Right atrium auricular region (tissue), 2 donors: ENCODE results near the gene COG3. TPM values are rescaled to one million over a fixed set of nuclear protein-coding genes. Genes with fewer than 3 reads are reported as not detected.

Source experiments
- DNase-seq: peaks from one replicate; pipeline ENCODE4 v3.0.0-alpha.2; 2019; ENCODE audit warnings: low spot score
- H3K27ac ChIP-seq, 2 donors: fragments of 200-600 bp; sonication (generic); 1 replicate in 1 of 2; 2 replicates in 1 of 2; pipeline ENCODE4 v1.5.1; 2016 to 2019
- H3K27me3 ChIP-seq, 2 donors: fragments of 200-600 bp; sonication (generic); one replicate each; pipeline versions ENCODE4 v1.5.1 to v1.6.0; 2017 to 2019
- H3K36me3 ChIP-seq: fragments of 200-600 bp; sonication (generic); one replicate; pipeline ENCODE4 v1.5.1; 2016
- H3K4me1 ChIP-seq, 2 donors: fragments of 200-600 bp; sonication (generic); one replicate each; pipeline versions ENCODE4 v1.5.1 to v1.6.0; 2017 to 2019
- H3K4me3 ChIP-seq, 2 donors: fragments of 200-600 bp; sonication (generic); 1 replicate in 1 of 2; 2 replicates in 1 of 2; pipeline ENCODE4 v1.5.1; 2017 to 2019; ENCODE audit warnings: mild to moderate bottlenecking in 1 of 2, moderate library complexity in 1 of 2
- H3K9me3 ChIP-seq, 2 donors: fragments of 200-600 bp; sonication (generic); one replicate each; pipeline ENCODE4 v1.5.1; 2019
- CTCF ChIP-seq, 2 donors: fragments of 200-600 bp; sonication (generic); IDR thresholded peaks; one replicate each; pipeline ENCODE4 v1.5.1; 2019; ENCODE audit warnings: antibody characterized with exemption in 2 of 2
- total RNA-seq, 2 donors: library from RNA; depleted of rRNA; stranded (reverse); fragments of >200 nt; gene quantifications; one replicate each; pipeline ENCODE4 v1.1.0, GENCODE V29; 2016

The COG3 gene
- total RNA-seq, 2 donors from 2014 or later, result 15.7 to 20.3 TPM

GRCh38 chr13:45538382-45538781, 73.6 kb downstream of the COG3 start:
- no peak for DNase-seq
- H3K9me3 ChIP-seq, result no peaks in the 10 kb centered on the region
- no peak overlapping the region for H3K27ac ChIP-seq
- no peaks in the 10 kb centered on the region for H3K27me3 ChIP-seq
- TF ChIP-seq CTCF (IDR thresholded peaks at IDR 0.05), result no peak
- H3K36me3 ChIP-seq, result peaks cover 26% of the 10 kb centered on the region
- H3K4me1 ChIP-seq, result no peaks in the 10 kb centered on the region
- no peak overlapping the region for H3K4me3 ChIP-seq

GRCh38 chr13:45540195-45540594, 75.5 kb downstream of the COG3 start:
- Histone ChIP-seq H3K4me1 (no peaks in the 10 kb centered on the region), H3K36me3 (peaks cover 8% of the 10 kb centered on the region), H3K27ac (no peak overlapping the region), H3K27me3 (no peaks in the 10 kb centered on the region), H3K4me3 (no peak overlapping the region), H3K9me3 (no peaks in the 10 kb centered on the region)
- DNase-seq, result no peak
- no peak for TF ChIP-seq CTCF (IDR thresholded peaks at IDR 0.05)

GRCh38 chr13:45540864-45541263, 76.1 kb downstream of the COG3 start:
- H3K27ac ChIP-seq, result no peak overlapping the region
- no peak for TF ChIP-seq CTCF (IDR thresholded peaks at IDR 0.05)
- H3K9me3 ChIP-seq, result no peaks in the 10 kb centered on the region
- H3K27me3 ChIP-seq, result no peaks in the 10 kb centered on the region
- H3K4me1 ChIP-seq, result no peaks in the 10 kb centered on the region
- peaks cover 1% of the 10 kb centered on the region for H3K36me3 ChIP-seq
- DNase-seq, result no peak
- H3K4me3 ChIP-seq, result no peak overlapping the region

- H3K36me3 ChIP-seq, result no peaks in the 10 kb centered on the region
- H3K4me3 ChIP-seq, result no peak overlapping the region
- no peaks in the 10 kb centered on the region for H3K4me1 ChIP-seq
- no peak for TF ChIP-seq CTCF (IDR thresholded peaks at IDR 0.05)
- H3K27ac ChIP-seq, result no peak overlapping the region
- no peaks in the 10 kb centered on the region for H3K27me3 ChIP-seq
- DNase-seq, result no peak
- no peaks in the 10 kb centered on the region for H3K9me3 ChIP-seq
These were observed 77.1 kb downstream of the COG3 start for GRCh38 chr13:45541806-45542205.

- H3K27ac ChIP-seq, result no peak overlapping the region
- no peaks in the 10 kb centered on the region for H3K36me3 ChIP-seq
- TF ChIP-seq CTCF (IDR thresholded peaks at IDR 0.05), result no peak
- H3K27me3 ChIP-seq, result no peaks in the 10 kb centered on the region
- H3K4me1 ChIP-seq, result no peaks in the 10 kb centered on the region
- H3K9me3 ChIP-seq, result no peaks in the 10 kb centered on the region
- no peak overlapping the region for H3K4me3 ChIP-seq
- DNase-seq, result no peak
These were observed 77.7 kb downstream of the COG3 start for GRCh38 chr13:45542391-45542790.

GRCh38 chr13:45542878-45543277, 78.1 kb downstream of the COG3 start:
- DNase-seq, result no peak
- TF ChIP-seq CTCF (IDR thresholded peaks at IDR 0.05), result no peak
- no peaks in the 10 kb centered on the region for H3K36me3 ChIP-seq

More at GRCh38 chr13:45542878-45543277, 78.1 kb downstream of the COG3 start:
- Histone ChIP-seq H3K4me1 (no peaks in the 10 kb centered on the region), H3K27me3 (no peaks in the 10 kb centered on the region), H3K9me3 (no peaks in the 10 kb centered on the region), H3K4me3 (no peak overlapping the region), H3K27ac (no peak overlapping the region)
